Measurements from ENCODE around the gene ZNF699. TPM values are rescaled to one million over a fixed set of nuclear protein-coding genes. Genes with fewer than 3 reads are reported as not detected.
A peak's percentile ranks its signal among the peaks of the same experiment; 100 is the strongest.

Gene ZNF699
- total RNA-seq, 2 donors from 2014 or later, result 11.6 to 33.6 TPM

GRCh38 chr19:9348253-9348652 lies 38.6 kb upstream of the ZNF699 start:
- Histone ChIP-seq H3K27me3 (replicated peaks; ENCODE audit: insufficient read depth) (no peaks in the 10 kb centered on the region), H3K4me1 (ENCODE audit: control insufficient read depth in 1 of 2, low read depth in 2 of 2) (no peaks in the 10 kb centered on the region), H3K36me3 (peaks cover 41% of the 10 kb centered on the region), H3K9me3 (peaks cover 93% of the 10 kb centered on the region), H3K4me3 (no peak overlapping the region), H3K27ac (no peak overlapping the region)
- DNase-seq (ENCODE audit: low spot score) (no peak), ATAC-seq (ENCODE audit: insufficient number of reproducible peaks, low FRiP score, low read depth) (no peak)
- TF ChIP-seq, protein P1, sequence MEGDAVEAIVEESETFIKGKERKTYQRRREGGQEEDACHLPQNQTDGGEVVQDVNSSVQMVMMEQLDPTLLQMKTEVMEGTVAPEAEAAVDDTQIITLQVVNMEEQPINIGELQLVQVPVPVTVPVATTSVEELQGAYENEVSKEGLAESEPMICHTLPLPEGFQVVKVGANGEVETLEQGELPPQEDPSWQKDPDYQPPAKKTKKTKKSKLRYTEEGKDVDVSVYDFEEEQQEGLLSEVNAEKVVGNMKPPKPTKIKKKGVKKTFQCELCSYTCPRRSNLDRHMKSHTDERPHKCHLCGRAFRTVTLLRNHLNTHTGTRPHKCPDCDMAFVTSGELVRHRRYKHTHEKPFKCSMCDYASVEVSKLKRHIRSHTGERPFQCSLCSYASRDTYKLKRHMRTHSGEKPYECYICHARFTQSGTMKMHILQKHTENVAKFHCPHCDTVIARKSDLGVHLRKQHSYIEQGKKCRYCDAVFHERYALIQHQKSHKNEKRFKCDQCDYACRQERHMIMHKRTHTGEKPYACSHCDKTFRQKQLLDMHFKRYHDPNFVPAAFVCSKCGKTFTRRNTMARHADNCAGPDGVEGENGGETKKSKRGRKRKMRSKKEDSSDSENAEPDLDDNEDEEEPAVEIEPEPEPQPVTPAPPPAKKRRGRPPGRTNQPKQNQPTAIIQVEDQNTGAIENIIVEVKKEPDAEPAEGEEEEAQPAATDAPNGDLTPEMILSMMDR (IDR thresholded peaks at IDR 0.05), result no peak

DNA sequence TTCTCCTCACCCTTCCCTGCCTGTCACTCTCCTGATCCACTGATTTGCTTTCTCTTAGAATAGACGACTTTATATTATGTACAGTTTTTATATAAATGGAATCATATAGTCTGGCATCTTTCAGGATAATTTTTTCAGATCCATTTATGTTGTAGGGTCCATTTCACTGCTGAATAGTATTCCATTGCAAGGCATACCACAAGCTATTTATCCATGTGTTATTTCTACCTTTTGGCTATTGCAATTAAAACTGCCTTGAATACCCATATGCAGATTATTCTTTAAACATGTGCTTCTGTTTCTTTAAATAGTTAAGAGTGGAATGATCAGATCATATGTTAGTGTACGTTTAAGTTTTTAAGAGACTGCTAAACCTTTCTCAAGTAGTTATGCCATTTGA lies 35.4 kb upstream of the ZNF699 start:
- Histone ChIP-seq H3K36me3 (peaks cover 56% of the 10 kb centered on the region), H3K4me1 (ENCODE audit: control insufficient read depth in 1 of 2, low read depth in 2 of 2) (no peaks in the 10 kb centered on the region), H3K4me3 (no peak overlapping the region), H3K27ac (no peak overlapping the region), H3K27me3 (replicated peaks; ENCODE audit: insufficient read depth) (no peaks in the 10 kb centered on the region), H3K9me3 (peaks cover 95% of the 10 kb centered on the region)
- DNase-seq (ENCODE audit: low spot score) (no peak), ATAC-seq (ENCODE audit: insufficient number of reproducible peaks, low FRiP score, low read depth) (no peak)
- TF ChIP-seq, protein P1 (IDR thresholded peaks at IDR 0.05), result no peak

GRCh38 chr19:9342610-9343304 lies 33.1 kb upstream of the ZNF699 start:
- Histone ChIP-seq H3K36me3 (peaks cover 67% of the 10 kb centered on the region), H3K4me1 (ENCODE audit: control insufficient read depth in 1 of 2, low read depth in 2 of 2) (no peaks in the 10 kb centered on the region), H3K9me3 (peaks cover 94% of the 10 kb centered on the region), H3K4me3 (no peak overlapping the region), H3K27ac (no peak overlapping the region), H3K27me3 (replicated peaks; ENCODE audit: insufficient read depth) (no peaks in the 10 kb centered on the region)
- ATAC-seq (ENCODE audit: insufficient number of reproducible peaks, low FRiP score, low read depth), result no peak
- TF ChIP-seq, protein P1 (IDR thresholded peaks at IDR 0.05), result no peak
- no peak for DNase-seq (ENCODE audit: low spot score)

DNA sequence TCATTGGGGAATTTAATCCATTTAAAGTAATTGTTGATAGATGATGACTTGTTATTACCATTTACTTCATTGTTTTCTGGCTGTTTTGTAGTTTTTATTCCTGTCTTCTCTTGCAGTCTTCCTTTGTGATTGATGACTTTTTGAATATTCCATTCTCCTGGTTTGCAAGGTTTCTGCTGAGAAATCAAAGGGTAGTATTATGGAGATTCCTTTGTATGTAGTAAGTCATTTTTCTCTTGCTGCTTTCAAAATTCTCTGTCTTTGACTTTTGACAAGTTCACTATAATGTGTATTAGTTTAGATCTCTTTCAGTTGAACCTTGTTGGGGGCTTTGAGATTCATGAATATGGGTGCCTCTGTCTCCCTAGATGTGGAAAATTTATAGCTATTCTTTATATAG lies 20.4 kb upstream of the ZNF699 start:
- Histone ChIP-seq H3K36me3 (peaks cover 33% of the 10 kb centered on the region), H3K9me3 (peaks cover 76% of the 10 kb centered on the region), H3K27ac (no peak overlapping the region), H3K4me1 (ENCODE audit: control insufficient read depth in 1 of 2, low read depth in 2 of 2) (peaks cover 0 to 3% of the 10 kb centered on the region in 2 donors), H3K27me3 (replicated peaks; ENCODE audit: insufficient read depth) (no peaks in the 10 kb centered on the region), H3K4me3 (no peak overlapping the region)
- DNase-seq (ENCODE audit: low spot score) (no peak), ATAC-seq (ENCODE audit: insufficient number of reproducible peaks, low FRiP score, low read depth) (no peak)
- TF ChIP-seq, protein P1 (IDR thresholded peaks at IDR 0.05), result no peak

- Histone ChIP-seq H3K27me3 (replicated peaks; ENCODE audit: insufficient read depth) (no peaks in the 10 kb centered on the region), H3K36me3 (peaks cover 10% of the 10 kb centered on the region), H3K4me3 (peak overlapping the region; percentile 94), H3K4me1 (ENCODE audit: control insufficient read depth in 1 of 2, low read depth in 2 of 2) (peaks cover 4 to 9% of the 10 kb centered on the region in 2 donors), H3K9me3 (peaks cover 23% of the 10 kb centered on the region), H3K27ac (peak overlapping the region; percentile 88 to 92)
- ATAC-seq (ENCODE audit: insufficient number of reproducible peaks, low FRiP score, low read depth) (no peak), DNase-seq (ENCODE audit: low spot score) (no peak)
- TF ChIP-seq, protein P1 (IDR thresholded peaks at IDR 0.05), result no peak
These were observed 14.9 kb upstream of the ZNF699 start for GRCh38 chr19:9324584-9324962.

Data from thoracic aorta (tissue), 2 donors.